DMS 273 (cell line): Measurements from ENCODE around the gene ANTXR1.

ENCODE experiments used
- DNase-seq: peaks from one replicate; lab custom pipeline; 2025; ENCODE audit not compliant: unreplicated experiment; lab: John Stamatoyannopoulos, UW

ANTXR1 gene

GRCh38 chr2:69260666-69261065, 247.7 kb downstream of the ANTXR1 start:
- DNase-seq = no peak

- DNase-seq = no peak
Measured at GRCh38 chr2:69269330-69269729, 256.4 kb downstream of the ANTXR1 start.

DNA sequence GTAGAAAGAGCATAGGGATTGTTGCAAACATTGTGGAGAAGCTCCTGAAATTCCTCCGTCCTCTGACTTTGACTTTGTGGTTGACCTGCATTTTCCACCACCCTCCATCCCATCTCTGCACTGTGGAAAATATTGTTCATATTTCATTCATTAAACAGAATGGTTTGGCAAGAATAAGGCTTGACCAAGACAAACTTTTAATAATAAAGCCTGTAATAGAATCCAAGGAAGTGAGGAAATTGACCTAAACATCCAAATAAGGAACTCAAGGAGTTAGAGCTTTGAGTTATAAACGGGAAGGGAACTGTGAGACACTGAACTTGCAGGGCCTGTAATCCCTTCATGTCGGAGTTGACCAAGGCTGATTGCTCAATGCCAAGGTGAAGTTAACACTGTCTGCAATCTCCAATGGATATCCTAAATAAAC, 258.9 kb downstream of the ANTXR1 start:
- no peak for DNase-seq

DNA sequence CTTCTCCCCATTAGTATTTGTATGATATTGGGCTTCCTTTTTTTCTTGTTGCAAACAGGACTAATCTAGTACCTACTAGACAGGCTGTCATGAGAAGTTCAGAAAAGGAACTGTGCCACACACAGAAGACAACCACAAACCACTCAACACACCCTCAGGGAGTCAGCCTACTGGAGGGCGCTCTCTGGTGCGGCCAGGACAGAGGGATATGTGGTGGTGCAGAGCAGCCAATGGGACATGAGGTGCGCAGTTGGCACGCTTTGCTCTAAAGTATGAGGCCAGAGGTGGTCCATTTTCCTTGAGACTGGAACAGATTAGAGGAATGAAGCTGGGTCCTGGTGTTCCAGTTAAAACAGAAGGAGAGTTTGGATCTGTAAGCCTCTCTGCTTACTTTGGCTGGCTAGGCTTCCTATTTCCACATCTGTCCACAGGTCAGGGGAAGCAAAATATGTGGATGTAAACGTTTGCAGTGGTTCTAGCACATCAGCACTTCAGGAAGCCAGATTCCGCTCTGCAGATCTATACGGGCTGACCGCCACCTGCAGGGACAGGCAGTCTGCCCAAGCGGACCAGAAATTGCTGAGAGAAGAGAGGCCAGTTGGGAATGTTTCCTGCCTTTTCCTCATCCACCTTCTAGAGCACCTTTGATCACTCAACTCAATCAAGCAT, 260.0 kb downstream of the ANTXR1 start:
- DNase-seq = no peak

DNA sequence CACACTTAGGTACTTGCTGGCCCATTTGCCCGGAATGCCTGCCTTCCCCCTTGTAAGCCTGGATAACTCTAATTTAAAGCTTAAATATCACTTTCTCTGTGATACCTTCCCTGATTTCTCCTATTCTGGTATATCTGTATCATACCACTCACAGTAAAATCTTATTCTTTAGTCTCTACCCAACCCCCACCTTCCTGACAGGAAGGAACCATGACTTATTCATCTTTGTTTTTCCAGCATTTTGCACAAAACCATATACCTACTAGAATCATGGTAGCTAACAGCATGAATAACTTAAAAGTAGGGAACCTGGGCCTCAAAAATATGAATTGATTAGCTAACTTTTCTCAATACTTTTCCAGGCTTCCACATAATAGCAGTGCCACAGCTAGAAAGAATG, 262.5 kb downstream of the ANTXR1 start:
- DNase-seq = no peak

DNA sequence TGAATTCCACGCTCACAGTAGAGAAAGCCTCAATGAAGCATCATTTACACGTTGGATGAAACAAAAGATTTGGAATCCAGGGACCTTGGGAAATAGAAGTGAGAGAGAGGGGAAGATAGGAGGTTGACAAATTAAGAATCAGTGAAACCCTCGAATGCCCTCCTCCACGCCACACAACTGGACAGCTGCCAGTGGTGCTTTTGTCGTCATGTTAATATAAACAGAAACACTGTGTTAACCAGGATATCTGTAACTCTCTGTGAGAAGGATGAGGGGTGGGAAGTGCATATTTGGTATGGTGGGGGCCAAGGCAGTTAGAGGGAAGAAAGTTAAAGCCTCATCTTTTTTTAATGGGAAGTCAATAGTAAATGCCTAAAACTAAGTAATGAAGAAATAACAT, 265.4 kb downstream of the ANTXR1 start:
- peak; percentile 10 for DNase-seq

DNA sequence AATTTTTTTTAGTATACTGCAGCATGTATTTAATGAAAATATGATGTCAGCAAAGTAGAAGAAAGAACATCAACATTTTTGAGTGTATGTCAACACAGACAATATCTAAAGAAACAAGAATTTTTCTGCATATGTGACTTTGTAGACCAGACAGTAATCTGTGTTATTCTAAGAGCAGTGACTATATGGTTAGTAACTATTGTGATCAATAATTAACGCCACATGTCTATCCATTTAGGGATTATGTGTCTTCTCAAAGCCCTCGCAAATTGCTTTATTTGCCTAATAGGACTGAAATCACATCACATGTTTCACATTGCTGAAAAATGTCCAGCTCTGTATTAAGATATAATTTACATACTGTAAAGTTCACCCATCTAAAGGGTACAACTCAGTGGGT, 266.2 kb downstream of the ANTXR1 start:
- no peak for DNase-seq

DNA sequence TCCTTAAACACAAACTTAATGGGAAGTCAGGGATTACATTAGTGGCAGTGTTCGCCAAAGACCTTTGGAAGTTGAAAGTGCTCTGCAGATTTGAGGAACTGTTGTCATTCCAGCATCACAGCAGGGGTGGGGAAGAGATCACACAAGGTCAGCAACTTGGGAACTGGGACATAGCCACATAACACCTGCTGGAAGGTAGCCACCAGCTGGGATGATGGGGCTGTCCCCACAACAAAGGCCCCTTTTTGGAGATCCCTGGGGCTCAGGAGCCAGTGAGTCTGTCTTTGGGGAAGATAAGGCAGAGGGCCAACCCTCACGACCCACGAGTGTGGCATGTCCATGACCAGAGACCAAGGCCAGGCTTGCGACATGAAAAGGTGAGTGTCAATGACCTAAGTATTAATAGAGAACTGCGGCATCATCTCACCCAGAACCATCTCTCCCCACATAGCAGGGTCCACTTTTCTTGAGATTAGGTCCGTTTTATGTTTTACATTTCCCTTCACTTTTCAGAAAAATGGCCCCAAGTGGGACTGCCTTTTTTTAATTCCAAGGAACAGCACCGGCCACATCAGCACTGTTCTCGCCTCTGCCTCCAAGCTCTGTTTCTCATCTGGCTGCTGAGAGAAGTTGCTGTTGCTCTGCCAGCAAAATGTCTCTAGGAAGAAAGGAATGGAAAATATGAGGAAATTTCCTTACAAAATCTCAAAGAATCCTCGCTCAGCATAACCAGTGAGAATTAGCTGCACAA, 267.1 kb downstream of the ANTXR1 start:
- no peak for DNase-seq

- no peak for DNase-seq
Measured at GRCh38 chr2:69280796-69281412, 267.9 kb downstream of the ANTXR1 start.

GRCh38 chr2:69285379-69285894, 272.5 kb downstream of the ANTXR1 start:
- no peak for DNase-seq

DNA sequence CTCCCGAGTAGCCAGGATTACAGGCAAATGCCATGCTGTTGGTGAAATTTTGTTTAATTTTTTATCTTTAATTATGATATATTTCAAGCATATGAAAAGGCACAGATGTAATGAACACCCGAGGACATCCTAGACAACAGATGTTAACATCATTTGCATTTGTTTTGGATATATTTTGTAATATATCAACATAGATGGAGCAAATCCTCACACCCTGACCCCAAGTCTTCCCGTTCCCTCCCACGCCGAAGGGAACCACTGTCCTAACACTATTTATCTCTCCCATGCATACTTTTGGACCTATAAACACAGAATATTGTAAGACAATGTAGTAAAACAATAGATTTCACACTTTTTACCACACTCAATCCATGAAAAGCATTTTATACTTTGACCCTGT, 274.6 kb downstream of the ANTXR1 start:
- DNase-seq = no peak

- no peak for DNase-seq
Measured at GRCh38 chr2:69288429-69288828, 275.4 kb downstream of the ANTXR1 start.

DNA sequence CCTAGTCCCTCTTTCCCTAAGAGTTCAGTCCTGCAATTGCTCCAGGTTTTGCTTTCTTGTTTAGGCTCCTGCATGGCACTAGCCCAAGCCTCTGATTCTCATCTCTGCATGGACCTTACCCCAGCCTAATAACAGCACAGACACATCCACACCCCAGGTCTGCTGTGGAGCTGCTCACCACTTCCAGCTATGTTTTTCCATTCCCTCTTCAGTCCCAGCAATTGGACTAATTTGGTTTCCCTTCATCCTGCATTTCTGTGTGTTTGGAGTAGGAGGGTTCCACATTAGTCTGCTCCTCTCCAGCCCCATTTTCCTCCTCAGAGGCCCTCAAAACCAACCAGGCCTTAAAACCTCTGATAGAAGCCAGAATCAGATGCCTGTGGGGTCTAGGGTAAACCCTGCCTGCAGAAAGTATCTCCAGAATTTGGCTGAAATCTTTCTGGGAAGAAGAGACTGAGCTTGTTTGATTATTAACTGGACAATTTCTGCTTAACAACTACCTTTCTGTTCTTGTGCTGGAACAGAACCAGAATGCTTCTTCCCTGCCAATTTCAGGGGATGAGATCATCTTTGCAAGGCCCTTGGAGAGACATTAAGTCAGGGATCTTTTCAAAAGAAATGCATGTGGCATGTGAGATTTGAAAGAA, 278.1 kb downstream of the ANTXR1 start:
- DNase-seq = peak; percentile 32

DNA sequence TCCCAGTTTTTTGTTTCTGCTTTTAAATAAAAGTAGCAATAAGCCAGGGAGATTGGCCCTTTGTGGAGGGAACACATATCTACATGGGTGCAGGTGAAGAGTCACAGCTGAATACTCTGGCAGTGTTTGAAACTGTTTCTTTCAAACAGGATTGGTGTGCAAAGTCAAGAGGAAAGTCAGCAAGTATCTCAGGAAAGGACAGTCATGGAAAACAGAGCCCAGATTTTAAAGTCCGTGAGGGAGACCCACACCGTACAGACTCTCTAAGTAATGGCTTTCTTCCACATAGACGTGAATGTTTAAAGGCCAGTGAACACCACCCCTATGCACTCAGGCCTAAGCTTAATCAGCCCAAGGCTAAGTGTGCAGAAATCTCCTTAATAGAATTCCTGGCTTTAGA, 278.7 kb downstream of the ANTXR1 start:
- DNase-seq = no peak

DNA sequence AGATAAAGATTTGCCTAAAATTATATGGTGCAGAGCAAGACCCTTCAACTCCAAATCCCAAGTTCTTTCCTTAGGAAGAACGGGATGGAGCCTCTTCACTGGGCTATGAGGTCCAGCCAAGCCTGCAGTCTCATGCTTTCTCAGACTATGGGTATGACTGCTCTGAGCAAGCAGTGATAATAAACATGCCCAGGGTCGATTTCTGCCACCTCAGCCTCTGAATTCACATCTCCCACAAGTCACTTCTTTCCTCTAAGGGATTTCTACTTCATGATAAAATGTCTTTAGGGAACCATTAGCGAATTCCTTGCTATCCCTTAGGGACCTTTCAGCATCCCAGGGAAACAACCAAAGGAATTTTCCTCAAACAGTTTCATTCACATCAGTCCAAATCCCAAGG, 279.3 kb downstream of the ANTXR1 start:
- DNase-seq = no peak

DNA sequence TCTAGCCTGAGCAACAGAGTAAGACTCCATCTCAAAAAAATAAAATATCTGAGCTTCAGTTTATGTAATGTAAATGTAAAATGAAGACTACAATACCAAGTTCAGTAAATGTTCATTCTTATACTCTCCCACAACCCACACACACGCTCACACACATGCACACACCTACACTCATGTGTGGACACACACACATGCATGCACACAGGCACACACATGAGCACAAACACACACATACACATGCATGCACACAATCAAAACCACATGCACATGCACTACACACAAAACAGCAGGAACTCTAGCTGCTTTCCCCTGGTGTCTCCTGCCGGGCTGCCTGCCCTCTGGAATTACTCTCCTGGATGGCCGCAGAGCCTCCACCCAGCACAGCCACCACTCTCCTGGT, 283.4 kb downstream of the ANTXR1 start:
- DNase-seq = no peak

DNA sequence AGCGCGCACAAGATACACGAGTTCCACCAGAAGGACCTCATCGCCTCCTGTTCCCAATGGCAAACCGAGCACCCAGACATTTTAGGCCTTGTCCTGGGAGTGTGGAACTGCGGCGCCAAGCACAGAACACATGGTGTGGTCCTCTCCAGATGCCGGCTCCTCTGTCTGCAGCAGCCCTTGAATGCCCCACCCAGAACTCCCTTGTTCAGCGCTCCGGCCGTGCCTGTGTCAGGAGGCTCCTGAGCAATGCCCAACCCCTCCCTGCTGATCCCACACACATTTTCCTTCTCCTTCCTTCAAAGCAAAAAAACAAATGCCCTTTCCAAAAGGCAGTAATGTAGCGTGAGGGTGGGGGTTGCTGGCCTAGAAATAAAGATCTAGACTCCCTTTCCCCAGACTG, 284.2 kb downstream of the ANTXR1 start:
- no peak for DNase-seq

DNA sequence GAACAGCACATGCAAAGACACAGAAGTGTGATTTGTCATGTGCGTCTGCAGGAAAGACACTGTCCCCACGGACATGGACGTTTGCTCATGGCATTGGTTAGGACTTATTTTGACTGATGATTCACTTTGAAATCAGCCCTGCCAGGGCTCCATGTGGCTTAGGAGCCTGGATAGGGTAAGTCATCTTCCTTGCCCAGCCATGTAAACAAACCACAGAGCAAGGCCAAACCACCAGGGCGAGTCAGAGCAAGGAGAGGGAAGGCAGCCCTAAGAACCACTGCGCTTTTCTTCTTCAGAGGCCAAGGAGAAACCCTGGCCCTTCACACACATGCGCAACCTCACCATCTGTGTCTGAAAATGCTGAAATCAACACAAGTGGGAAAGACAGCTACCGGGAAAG, 285.3 kb downstream of the ANTXR1 start:
- no peak for DNase-seq

GRCh38 chr2:69298862-69299261, 285.9 kb downstream of the ANTXR1 start:
- DNase-seq = no peak
